HepG2 (cell line): ENCODE data around the gene DHRS1. TPM values are rescaled to one million over a fixed set of nuclear protein-coding genes. Genes with fewer than 3 reads are reported as not detected.
A peak's percentile ranks its signal among the peaks of the same experiment; 100 is the strongest.

Experiments used
- CHD4 ChIP-seq: fragments of 200-600 bp; sonication (generic); IDR thresholded peaks from 2 replicates; pipeline ENCODE4 v1.7.0; 2017; ENCODE audit warnings: mild to moderate bottlenecking, low read length, borderline replicate concordance
- IRF1 ChIP-seq: sonication (generic); formaldehyde crosslinking; IDR thresholded peaks from 2 replicates; pipeline ENCODE4 v1.4.0; 2020; ENCODE audit warnings: low read depth, mild to moderate bottlenecking, missing genetic modification reagents
- NCOA1 ChIP-seq: sonication (generic); formaldehyde crosslinking; IDR thresholded peaks from 2 replicates; pipeline ENCODE4 v1.9.0; 2021; ENCODE audit warnings: missing genetic modification reagents
- NRL ChIP-seq: sonication (generic); formaldehyde crosslinking; IDR thresholded peaks from 2 replicates; pipeline ENCODE4 v1.5.0; 2020; ENCODE audit warnings: missing genetic modification reagents, mild to moderate bottlenecking, moderate library complexity, borderline replicate concordance
- SALL1 ChIP-seq: sonication (generic); formaldehyde crosslinking; IDR thresholded peaks from 2 replicates; pipeline ENCODE4 v1.8.0; 2022; ENCODE audit warnings: mild to moderate bottlenecking, missing genetic modification reagents
- TFDP2 ChIP-seq: sonication (generic); formaldehyde crosslinking; IDR thresholded peaks from 2 replicates; pipeline ENCODE4 v1.4.0; 2020; ENCODE audit warnings: missing genetic modification reagents
- TMF1 ChIP-seq: sonication (generic); formaldehyde crosslinking; IDR thresholded peaks from 2 replicates; pipeline ENCODE4 v1.8.1; 2022; ENCODE audit warnings: low read depth, missing genetic modification reagents
- ZFP91 ChIP-seq: sonication (generic); formaldehyde crosslinking; IDR thresholded peaks from 2 replicates; pipeline ENCODE4 v1.9.0; 2022; ENCODE audit warnings: missing genetic modification reagents, mild to moderate bottlenecking, borderline replicate concordance
- ZNF343 ChIP-seq: sonication (generic); formaldehyde crosslinking; IDR thresholded peaks from 2 replicates; pipeline ENCODE4 v1.4.0; 2020; ENCODE audit warnings: mild to moderate bottlenecking, missing genetic modification reagents
- ZNF704 ChIP-seq: sonication (generic); formaldehyde crosslinking; IDR thresholded peaks from 2 replicates; pipeline ENCODE4 v1.8.1; 2023; ENCODE audit warnings: mild to moderate bottlenecking, inconsistent platforms, moderate library complexity, missing genetic modification reagents, borderline replicate concordance
- ZNF775 ChIP-seq: sonication (generic); formaldehyde crosslinking; IDR thresholded peaks from 2 replicates; pipeline ENCODE4 v1.4.0; 2020; ENCODE audit warnings: missing genetic modification reagents, mild to moderate bottlenecking, moderate library complexity, borderline replicate concordance
- ZNF841 ChIP-seq: sonication (generic); formaldehyde crosslinking; IDR thresholded peaks from 2 replicates; pipeline ENCODE4 v1.8.1; 2023; ENCODE audit warnings: missing genetic modification reagents, borderline replicate concordance
- ZNF883 ChIP-seq: sonication (generic); formaldehyde crosslinking; IDR thresholded peaks from 2 replicates; pipeline ENCODE4 v1.5.1; 2020; ENCODE audit warnings: mild to moderate bottlenecking, missing genetic modification reagents; ENCODE audit errors: not compliant biosample characterization
- polyA plus RNA-seq, 8 experiments: library from polyadenylated mRNA; depleted of rRNA in 3 of 8; stranded (reverse) in 7 of 8; unstranded in 1 of 8; fragments of >200 nt; fragmentation: Illumina TruSeq in 4 of 8; extraction: Trizol in 4 of 8; gene quantifications; 2 replicates each; pipeline versions ENCODE4 v1.2.1 to v1.2.3, GENCODE V29; 2011 to 2016; ENCODE audit warnings: low read depth in 4 of 8, missing spikeins in 1 of 8, mixed read lengths in 1 of 8; ENCODE audit not compliant: insufficient read depth in 1 of 8
- total RNA-seq, 5 experiments: library from RNA; depleted of rRNA; stranded (reverse); fragments of >200 nt; fragmentation: Illumina TruSeq; extraction: Trizol; gene quantifications; 2 replicates each; pipeline ENCODE4 v1.2.3, GENCODE V29; 2016; ENCODE audit warnings: low read depth in 1 of 5
- TF ChIP-seq, protein P1 (sequence below): sonication (generic); formaldehyde crosslinking; conservative IDR thresholded peaks from 2 replicates; pipeline ENCODE4 v1.4.0; 2020; ENCODE audit warnings: mild to moderate bottlenecking, missing genetic modification reagents, moderate library complexity

The DHRS1 gene
- total and polyA plus RNA-seq, 2 of the 13 experiments (the other 11 are each of a cell fraction or from before 2014, with no cell fraction given): 49.8 to 60.8 TPM

GRCh38 chr14:24310265-24310645, 10.7 kb upstream of the DHRS1 start (continued):
- TF ChIP-seq NRL (peak; percentile 25; the same call in 1 of the 2 replicates), ZNF343 (CRISPR knock-in tag) (no peak), ZNF775 (CRISPR knock-in tag) (no peak), TFDP2 (CRISPR knock-in tag) (no peak), ZFP91 (no peak), TMF1 (CRISPR knock-in tag) (no peak), CHD4 (no peak), IRF1 (CRISPR knock-in tag) (no peak), ZNF841 (no peak), NCOA1 (no peak), SALL1 (peak; percentile 40; the same call in 1 of the 2 replicates), ZNF704 (CRISPR knock-in tag) (no peak), ZNF883 (peak; percentile 48)
- TF ChIP-seq, protein P1, sequence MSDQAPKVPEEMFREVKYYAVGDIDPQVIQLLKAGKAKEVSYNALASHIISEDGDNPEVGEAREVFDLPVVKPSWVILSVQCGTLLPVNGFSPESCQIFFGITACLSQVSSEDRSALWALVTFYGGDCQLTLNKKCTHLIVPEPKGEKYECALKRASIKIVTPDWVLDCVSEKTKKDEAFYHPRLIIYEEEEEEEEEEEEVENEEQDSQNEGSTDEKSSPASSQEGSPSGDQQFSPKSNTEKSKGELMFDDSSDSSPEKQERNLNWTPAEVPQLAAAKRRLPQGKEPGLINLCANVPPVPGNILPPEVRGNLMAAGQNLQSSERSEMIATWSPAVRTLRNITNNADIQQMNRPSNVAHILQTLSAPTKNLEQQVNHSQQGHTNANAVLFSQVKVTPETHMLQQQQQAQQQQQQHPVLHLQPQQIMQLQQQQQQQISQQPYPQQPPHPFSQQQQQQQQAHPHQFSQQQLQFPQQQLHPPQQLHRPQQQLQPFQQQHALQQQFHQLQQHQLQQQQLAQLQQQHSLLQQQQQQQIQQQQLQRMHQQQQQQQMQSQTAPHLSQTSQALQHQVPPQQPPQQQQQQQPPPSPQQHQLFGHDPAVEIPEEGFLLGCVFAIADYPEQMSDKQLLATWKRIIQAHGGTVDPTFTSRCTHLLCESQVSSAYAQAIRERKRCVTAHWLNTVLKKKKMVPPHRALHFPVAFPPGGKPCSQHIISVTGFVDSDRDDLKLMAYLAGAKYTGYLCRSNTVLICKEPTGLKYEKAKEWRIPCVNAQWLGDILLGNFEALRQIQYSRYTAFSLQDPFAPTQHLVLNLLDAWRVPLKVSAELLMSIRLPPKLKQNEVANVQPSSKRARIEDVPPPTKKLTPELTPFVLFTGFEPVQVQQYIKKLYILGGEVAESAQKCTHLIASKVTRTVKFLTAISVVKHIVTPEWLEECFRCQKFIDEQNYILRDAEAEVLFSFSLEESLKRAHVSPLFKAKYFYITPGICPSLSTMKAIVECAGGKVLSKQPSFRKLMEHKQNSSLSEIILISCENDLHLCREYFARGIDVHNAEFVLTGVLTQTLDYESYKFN (CRISPR knock-in tag): 0 out of 2 replicates have a peak, but pooled peaks have one; percentile 30
- TF ChIP-seq, all 625 proteins: peak for 23
